H1 (cell line): Measurements from ENCODE around the gene ARFGAP3. TPM values are rescaled to one million over a fixed set of nuclear protein-coding genes. Genes with fewer than 3 reads are reported as not detected.

Experiments
- CTCF ChIA-PET: fragments of 300-600 bp; sonication (Branson Sonifier 250); formaldehyde crosslinking; loops from one replicate; lab custom pipeline; 2021; ENCODE audit not compliant: partially characterized antibody; lab: Charles Lee
- POLR2A ChIA-PET: fragments of 300-600 bp; sonication (Branson Sonifier 250); formaldehyde crosslinking; loops from one replicate; lab custom pipeline; 2021; ENCODE audit warnings: inconsistent platforms; ENCODE audit not compliant: partially characterized antibody; lab: Charles Lee
- DNase-seq, 2 experiments: peaks; one replicate each; pipeline versions ENCODE4 v3.0.0 to v3.0.0-alpha.2; 2010 to 2022; ENCODE audit warnings: low spot score in 2 of 2, low read depth in 1 of 2, mixed read lengths in 1 of 2
- FAIRE-seq: peaks from 2 replicates; lab custom pipeline; 2011; peaks lifted over from hg19 to GRCh38; lab: Jason Lieb, UNC
- H2AFZ ChIP-seq: 2 replicates; pipeline ENCODE4 v1.8.1; 2012; ENCODE audit warnings: low read length, inconsistent platforms
- H2AK5ac ChIP-seq: 2 replicates; pipeline ENCODE4 v1.6.1; 2013; ENCODE audit warnings: low read depth, low read length
- H2BK120ac ChIP-seq: replicated peaks from 2 replicates; pipeline ENCODE3; 2013; ENCODE audit warnings: low read depth, low read length, inconsistent platforms
- H2BK12ac ChIP-seq: 2 replicates; pipeline ENCODE4 v1.6.1; 2013; ENCODE audit warnings: low read depth, low read length
- H2BK15ac ChIP-seq: 2 replicates; pipeline ENCODE4 v1.6.1; 2013; ENCODE audit warnings: low read length
- H2BK20ac ChIP-seq: 2 replicates; pipeline ENCODE4 v1.6.1; 2013; ENCODE audit warnings: low read length
- H2BK5ac ChIP-seq: 2 replicates; pipeline ENCODE4 v1.6.1; 2013; ENCODE audit warnings: low read depth, low read length
- H3K14ac ChIP-seq: 2 replicates; pipeline ENCODE4 v1.6.1; 2013; ENCODE audit warnings: inconsistent platforms; ENCODE audit not compliant: insufficient read length
- H3K18ac ChIP-seq: 2 replicates; pipeline ENCODE4 v1.6.1; 2013; ENCODE audit warnings: low read length; ENCODE audit errors: extremely low read depth
- H3K23ac ChIP-seq: 2 replicates; pipeline ENCODE4 v1.6.1; 2013; ENCODE audit warnings: inconsistent platforms; ENCODE audit not compliant: insufficient read length
- H3K23me2 ChIP-seq: 2 replicates; pipeline ENCODE4 v1.6.1; 2013; ENCODE audit warnings: low read depth, low read length
- H3K27ac ChIP-seq: 2 replicates; pipeline ENCODE4 v1.6.1; 2011; ENCODE audit warnings: low read depth, low read length, inconsistent platforms
- H3K27me3 ChIP-seq, 4 experiments: replicated peaks in 1 of 4; 1 replicate in 1 of 4; 2 replicates in 3 of 4; pipeline versions ENCODE4 v1.6.1 to v1.8.1; 2011 to 2013; ENCODE audit warnings: low read length in 3 of 4, mild to moderate bottlenecking in 3 of 4, inconsistent platforms in 2 of 4, mixed read lengths in 2 of 4, moderate library complexity in 1 of 4; ENCODE audit not compliant: control insufficient read depth in 3 of 4, insufficient read depth in 3 of 4; ENCODE audit errors: extremely low read depth in 1 of 4
- H3K36me3 ChIP-seq, 4 experiments: 2 replicates each; pipeline versions ENCODE4 v1.6.1 to v1.8.1; 2011 to 2013; ENCODE audit warnings: mild to moderate bottlenecking in 4 of 4, low read length in 3 of 4, moderate library complexity in 2 of 4, control low read depth in 1 of 4, inconsistent platforms in 1 of 4; ENCODE audit not compliant: insufficient read depth in 4 of 4, control insufficient read depth in 2 of 4
- H3K4ac ChIP-seq: replicated peaks from 2 replicates; pipeline ENCODE3; 2013; ENCODE audit warnings: low read length, low read depth, mixed read lengths, inconsistent platforms; ENCODE audit not compliant: insufficient read length
- H3K4me1 ChIP-seq, 4 experiments: replicated peaks in 1 of 4; 1 replicate in 1 of 4; 2 replicates in 3 of 4; pipeline versions ENCODE4 v1.6.1 to v1.8.1; 2011 to 2013; ENCODE audit warnings: low read length in 3 of 4, inconsistent platforms in 2 of 4, mixed read lengths in 1 of 4; ENCODE audit not compliant: insufficient read depth in 4 of 4, control insufficient read depth in 3 of 4
- H3K4me2 ChIP-seq, 2 experiments: 2 replicates each; pipeline versions ENCODE4 v1.6.1 to v1.8.1; 2011 to 2013; ENCODE audit warnings: low read depth in 2 of 2, low read length in 2 of 2, control low read depth in 1 of 2, inconsistent platforms in 1 of 2, mild to moderate bottlenecking in 1 of 2; ENCODE audit not compliant: insufficient read depth in 1 of 2
- H3K4me3 ChIP-seq, 4 experiments: fragments of 200-600, 300-600 bp in 1 of 4; sonication (generic), shearing (Covaris generic), sonication (Bioruptor Twin) in 1 of 4; 2 replicates each; pipeline versions ENCODE4 v1.5.1 to v1.8.1; 2011 to 2016; ENCODE audit warnings: low read length in 4 of 4, low read depth in 3 of 4, control low read depth in 2 of 4, inconsistent platforms in 2 of 4, mild to moderate bottlenecking in 2 of 4, mixed read lengths in 1 of 4, moderate library complexity in 1 of 4; ENCODE audit not compliant: insufficient read depth in 2 of 4; ENCODE audit errors: extremely low read depth in 1 of 4
- H3K56ac ChIP-seq: replicated peaks from 2 replicates; pipeline ENCODE3; 2013; ENCODE audit warnings: low read depth, mild to moderate bottlenecking, mixed read lengths, low read length, inconsistent platforms; ENCODE audit not compliant: insufficient read length
- H3K79me1 ChIP-seq: 2 replicates; pipeline ENCODE4 v1.6.1; 2013; ENCODE audit warnings: low read depth, low read length, control low read depth
- H3K79me2 ChIP-seq, 2 experiments: 2 replicates each; pipeline versions ENCODE4 v1.6.1 to v1.8.1; 2012 to 2013; ENCODE audit warnings: low read length in 2 of 2, mild to moderate bottlenecking in 2 of 2, inconsistent platforms in 1 of 2; ENCODE audit not compliant: insufficient read depth in 2 of 2, control insufficient read depth in 1 of 2
- H3K9ac ChIP-seq, 4 experiments: replicated peaks in 1 of 4; 1 replicate in 1 of 4; 2 replicates in 3 of 4; pipeline versions ENCODE4 v1.6.1 to v1.8.1; 2011 to 2013; ENCODE audit warnings: low read depth in 3 of 4, low read length in 3 of 4, control low read depth in 2 of 4, mild to moderate bottlenecking in 2 of 4, moderate library complexity in 2 of 4, inconsistent platforms in 1 of 4; ENCODE audit errors: extremely low read depth in 1 of 4
- H3K9me3 ChIP-seq, 2 experiments: 2 replicates each; pipeline versions ENCODE4 v1.6.1 to v1.8.1; 2012 to 2013; ENCODE audit warnings: mild to moderate bottlenecking in 2 of 2, moderate library complexity in 2 of 2, control low read depth in 1 of 2, inconsistent platforms in 1 of 2, low read depth in 1 of 2, low read length in 1 of 2, mixed read lengths in 1 of 2; ENCODE audit not compliant: insufficient read depth in 2 of 2
- H4K20me1 ChIP-seq, 2 experiments: replicated peaks in 1 of 2; 2 replicates each; pipeline versions ENCODE3 to v1.8.1; 2011 to 2013; ENCODE audit warnings: inconsistent platforms in 2 of 2, low read length in 2 of 2, mild to moderate bottlenecking in 1 of 2; ENCODE audit not compliant: insufficient read depth in 2 of 2, control insufficient read depth in 1 of 2
- H4K5ac ChIP-seq: 2 replicates; pipeline ENCODE4 v1.6.1; 2013; ENCODE audit warnings: low read length, low read depth, mixed read lengths, inconsistent platforms; ENCODE audit not compliant: insufficient read length
- H4K8ac ChIP-seq: 2 replicates; pipeline ENCODE4 v1.8.0; 2013; ENCODE audit warnings: mild to moderate bottlenecking, moderate library complexity, low read length, inconsistent platforms; ENCODE audit not compliant: insufficient read depth; ENCODE audit errors: extremely low read depth
- H4K91ac ChIP-seq: replicated peaks from 2 replicates; pipeline ENCODE3; 2013; ENCODE audit warnings: low read length, mixed read lengths, inconsistent platforms; ENCODE audit not compliant: insufficient read length
- CBX8 ChIP-seq: fragments of 300-800, 300-1000 bp; sonication (generic); IDR thresholded peaks from 2 replicates; pipeline ENCODE4 v1.7.1; 2016; ENCODE audit warnings: low read depth, low read length, borderline replicate concordance
- MAX ChIP-seq: IDR thresholded peaks from 2 replicates; pipeline ENCODE4 v1.6.1; 2012; ENCODE audit warnings: inconsistent platforms
- TCF12 ChIP-seq: IDR thresholded peaks from 2 replicates; pipeline ENCODE4 v1.6.1; 2011; ENCODE audit warnings: low read depth, mild to moderate bottlenecking, low read length
- ZNF274 ChIP-seq: IDR thresholded peaks from 2 replicates; pipeline ENCODE4 v1.7.0; 2012; ENCODE audit warnings: low read length, borderline replicate concordance; ENCODE audit errors: extremely low read depth
- WGBS, 2 experiments: shearing (Covaris generic) in 1 of 2; methylation state at CpG; one replicate each; pipeline versions ENCODE4 v1.1.6 to v1.1.7; 2013 to 2015; ENCODE audit warnings: low lambda C conversion rate in 2 of 2, mixed read lengths in 2 of 2, inconsistent platforms in 1 of 2, low coverage in 1 of 2, missing lambda C conversion rate in 1 of 2; ENCODE audit not compliant: insufficient replicate concordance in 2 of 2, insufficient coverage in 1 of 2, insufficient read length in 1 of 2; ENCODE audit errors: extremely low coverage in 1 of 2, missing lambda C conversion rate in 1 of 2; 5-methylcytosine and 5-hydroxymethylcytosine counted together
- polyA plus RNA-seq, 7 experiments: library from polyadenylated mRNA; depleted of rRNA in 3 of 7; stranded (reverse) in 5 of 7; unstranded in 2 of 7; fragments of >200 nt in 5 of 7; fragments of 200-250 nt in 2 of 7; gene quantifications; 1 replicate in 5 of 7; 2 replicates in 1 of 7; 4 replicates in 1 of 7; pipeline versions ENCODE4 v1.2.1 to v1.2.3, GENCODE V29; 2011 to 2013; ENCODE audit warnings: missing spikeins in 2 of 7, mixed read lengths in 2 of 7
- total RNA-seq: library from RNA; stranded (reverse); fragmentation: NEBNext Ultra II Directional; extraction: Animal tissue kit (Norgen Biotek cat#: 25700); gene quantifications from 2 replicates; pipeline ENCODE4 v1.2.1, GENCODE V29; 2021

ARFGAP3 gene
- total and polyA plus RNA-seq, 2 of the 8 experiments (the other 6 are each of a cell fraction or from before 2014, with no cell fraction given): 9.7 to 16.0 TPM

- H3K4me2 ChIP-seq: no peak overlapping the region
- FAIRE-seq (no peak), DNase-seq (no peak)
- no peak overlapping the region for H3K4me3 ChIP-seq
- H2AFZ ChIP-seq: no peak overlapping the region
- H3K79me1 ChIP-seq: no peaks in the 10 kb centered on the region
- POLR2A ChIA-PET: interaction anchor here (0.9 to 2.0 kb wide), 2 partner anchors 15 to 133 kb away, joined by 4 to 6 read pairs; no protein-coding TSS in a partner anchor
- H3K79me2 ChIP-seq: no peaks in the 10 kb centered on the region
- no peaks in the 10 kb centered on the region for H3K27me3 ChIP-seq
- H3K9ac ChIP-seq: no peak overlapping the region
- H4K5ac ChIP-seq: no peak overlapping the region
- no peak overlapping the region for H3K4ac ChIP-seq
- H3K14ac ChIP-seq: no peak overlapping the region
- no peak overlapping the region for H2BK12ac ChIP-seq
- H4K20me1 ChIP-seq: peaks cover 4 to 9% of the 10 kb centered on the region in 2 experiments
- 78% methylated on average over 10 of the region's 10 CpGs; no CpG with 5 or more reads in 1 of the 2 experiments for WGBS, 2 experiments
- H2BK120ac ChIP-seq: no peak overlapping the region
- no peaks in the 10 kb centered on the region for H3K23me2 ChIP-seq
- TF ChIP-seq TCF12 (no peak), CBX8 (no peak), MAX (0 out of 2 replicates have a peak, but pooled peaks have one; percentile 30), ZNF274 (no peak)
- no peak overlapping the region for H3K23ac ChIP-seq
- no peak overlapping the region for H4K8ac ChIP-seq
- H2BK15ac ChIP-seq: no peak overlapping the region
- CTCF ChIA-PET: interaction anchor here (0.9 to 4.6 kb wide), 14 partner anchors 8 to 178 kb away, joined by 3 to 24 read pairs (median 10); no protein-coding TSS in a partner anchor
- H2BK20ac ChIP-seq: no peak overlapping the region
- H2AK5ac ChIP-seq: no peak overlapping the region
- peak overlapping the region; percentile 76 for H4K91ac ChIP-seq
- no peaks in the 10 kb centered on the region for H3K9me3 ChIP-seq
- 0 out of 2 replicates have a peak overlapping the region, but pooled peaks have one; percentile 3 for H3K27ac ChIP-seq
- no peak overlapping the region; the same call in 1 of the 2 replicates for H3K18ac ChIP-seq
- no peak overlapping the region for H3K56ac ChIP-seq
- H3K4me1 ChIP-seq: peaks cover 0 to 7% (median 4%) of the 10 kb centered on the region in 4 experiments; a peak in 6 of 7 replicates
- H3K36me3 ChIP-seq: peaks cover 5 to 23% (median 16%) of the 10 kb centered on the region in 4 experiments; a peak in 7 of 8 replicates
- H2BK5ac ChIP-seq: peak overlapping the region; percentile 56; the same call in 1 of the 2 replicates
Measured at GRCh38 chr22:42881982-42882656, 25.0 kb upstream of the ARFGAP3 start.
